Fibroblast of lung (primary cell): ENCODE results near the gene LGR4. TPM values are rescaled to one million over a fixed set of nuclear protein-coding genes. Genes with fewer than 3 reads are reported as not detected.

Source experiments
- DNase-seq, 2 donors: peaks; one replicate each; pipeline versions ENCODE4 v3.0.0 to v3.0.0-alpha.2; 2010; ENCODE audit warnings: low read depth in 2 of 2
- H2AFZ ChIP-seq: 2 replicates; pipeline ENCODE4 v1.5.1; 2012; ENCODE audit warnings: low read length, control low read depth, inconsistent platforms
- H3K27ac ChIP-seq: 2 replicates; pipeline ENCODE4 v1.5.1; 2011; ENCODE audit warnings: low read length, control low read depth; ENCODE audit not compliant: insufficient read depth
- H3K27me3 ChIP-seq: 2 replicates; pipeline ENCODE4 v1.5.1; 2011; ENCODE audit warnings: mild to moderate bottlenecking, low read length; ENCODE audit not compliant: control insufficient read depth, insufficient read depth
- H3K36me3 ChIP-seq: 2 replicates; pipeline ENCODE4 v1.5.1; 2011; ENCODE audit warnings: low read length; ENCODE audit not compliant: control insufficient read depth, insufficient read depth
- H3K4me1 ChIP-seq: 2 replicates; pipeline ENCODE4 v1.5.1; 2011; ENCODE audit warnings: low read length; ENCODE audit not compliant: control insufficient read depth, insufficient read depth; ENCODE audit errors: extremely low read depth
- H3K4me2 ChIP-seq: 2 replicates; pipeline ENCODE4 v1.5.1; 2011; ENCODE audit warnings: low read length, control low read depth; ENCODE audit not compliant: insufficient read depth; ENCODE audit errors: extremely low read depth
- H3K4me3 ChIP-seq, 4 experiments: fragments of 200-600 bp in 1 of 4; sonication (generic) in 1 of 4; replicated peaks in 1 of 4; 2 replicates each; pipeline ENCODE4 v1.5.1; 2011 to 2016; ENCODE audit warnings: low read length in 4 of 4, low read depth in 3 of 4, mild to moderate bottlenecking in 3 of 4, control low read depth in 2 of 4, inconsistent platforms in 1 of 4, mixed read lengths in 1 of 4; ENCODE audit not compliant: insufficient read depth in 1 of 4; ENCODE audit errors: control extremely low read depth in 1 of 4
- H3K79me2 ChIP-seq: 2 replicates; pipeline ENCODE4 v1.5.1; 2012; ENCODE audit warnings: mild to moderate bottlenecking, low read length, inconsistent platforms; ENCODE audit not compliant: control insufficient read depth, insufficient read depth
- H3K9ac ChIP-seq: 2 replicates; pipeline ENCODE4 v1.5.1; 2011; ENCODE audit warnings: mild to moderate bottlenecking, low read length, control low read depth; ENCODE audit not compliant: insufficient read depth
- H3K9me3 ChIP-seq: 2 replicates; pipeline ENCODE4 v1.5.1; 2012; ENCODE audit warnings: low read depth, low read length; ENCODE audit not compliant: control insufficient read depth, insufficient read depth
- H4K20me1 ChIP-seq: 2 replicates; pipeline ENCODE4 v1.5.1; 2011; ENCODE audit warnings: low read length; ENCODE audit not compliant: control insufficient read depth, insufficient read depth; ENCODE audit errors: extremely low read depth
- CTCF ChIP-seq, 2 donors: IDR thresholded peaks in 1 of 2; conservative IDR thresholded peaks in 1 of 2; 1 replicate in 1 of 2; 2 replicates in 1 of 2; pipeline ENCODE4 v1.5.1; 2011 to 2012; ENCODE audit warnings: low read length in 2 of 2, control low read depth in 1 of 2, inconsistent platforms in 1 of 2, low read depth in 1 of 2, mild to moderate bottlenecking in 1 of 2
- EZH2 ChIP-seq: IDR thresholded peaks from 2 replicates; pipeline ENCODE4 v1.5.1; 2012; ENCODE audit warnings: low read length, control low read depth, mild to moderate bottlenecking; ENCODE audit errors: missing control alignments
- polyA plus RNA-seq, 2 donors: library from polyadenylated mRNA; depleted of rRNA in 1 of 2; stranded (reverse) in 1 of 2; unstranded in 1 of 2; fragments of >200 nt; gene quantifications; 2 replicates each; pipeline ENCODE4 v1.2.1, GENCODE V29; 2011 to 2012; ENCODE audit warnings: missing spikeins in 1 of 2
- total RNA-seq: library from RNA; depleted of rRNA; stranded (reverse); fragments of >200 nt; gene quantifications from 2 replicates; pipeline ENCODE4 v1.2.1, GENCODE V29; 2014

The LGR4 gene
- total and polyA plus RNA-seq, 2 donors (not counting 1 experiment from before 2014, with no cell fraction given), result 6.4 to 8.8 TPM

GRCh38 chr11:27401833-27402316 is 70.7 kb downstream of the LGR4 start:
- Histone ChIP-seq H2AFZ (no peak overlapping the region), H3K4me3 (no peak overlapping the region), H4K20me1 (no peaks in the 10 kb centered on the region), H3K36me3 (no peaks in the 10 kb centered on the region), H3K9me3 (no peaks in the 10 kb centered on the region), H3K27ac (no peak overlapping the region), H3K4me2 (no peak overlapping the region), H3K9ac (no peak overlapping the region), H3K79me2 (no peaks in the 10 kb centered on the region), H3K27me3 (no peaks in the 10 kb centered on the region), H3K4me1 (no peaks in the 10 kb centered on the region)
- TF ChIP-seq EZH2 (no peak), CTCF (conservative IDR thresholded peaks at IDR 0.05 in 1 of 2, IDR thresholded peaks at IDR 0.05 in 1 of 2; ENCODE audit: low read depth in 1 of 2, low read length in 2 of 2) (no peak)
- DNase-seq, result no peak

DNA sequence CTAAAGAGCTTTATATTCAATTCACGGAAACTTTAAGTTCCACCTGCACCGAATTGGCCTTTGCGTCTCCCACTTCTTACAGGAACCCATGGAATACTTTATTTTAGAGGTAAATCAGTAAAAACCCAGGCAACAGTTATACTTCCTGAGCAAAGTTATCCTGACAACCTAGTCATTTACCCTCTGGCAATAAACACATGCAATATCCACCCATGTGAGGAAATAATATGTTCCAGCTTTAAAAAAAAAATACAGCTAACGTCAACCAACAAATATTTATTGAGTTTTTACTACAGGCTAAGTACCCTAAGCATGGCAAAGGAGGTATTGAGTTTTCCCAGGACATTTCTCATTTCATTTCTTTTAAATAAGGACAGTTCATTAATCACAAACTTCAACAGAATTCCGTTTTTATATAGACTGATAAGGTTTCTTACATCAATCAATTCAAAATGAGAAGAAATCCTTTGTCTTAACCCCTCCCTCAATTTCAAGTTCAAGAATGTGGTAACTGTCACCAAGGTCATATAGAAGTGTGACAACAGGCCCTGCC is 71.2 kb downstream of the LGR4 start:
- Histone ChIP-seq H3K9ac (no peak overlapping the region), H3K27ac (no peak overlapping the region), H3K9me3 (no peaks in the 10 kb centered on the region), H3K4me2 (no peak overlapping the region), H3K4me1 (no peaks in the 10 kb centered on the region), H3K27me3 (no peaks in the 10 kb centered on the region), H2AFZ (no peak overlapping the region), H4K20me1 (no peaks in the 10 kb centered on the region), H3K79me2 (no peaks in the 10 kb centered on the region), H3K4me3 (no peak overlapping the region), H3K36me3 (no peaks in the 10 kb centered on the region)
- TF ChIP-seq CTCF (conservative IDR thresholded peaks at IDR 0.05 in 1 of 2, IDR thresholded peaks at IDR 0.05 in 1 of 2; ENCODE audit: low read depth in 1 of 2, low read length in 2 of 2), result no peak
- TF ChIP-seq EZH2, result no peak
- no peak for DNase-seq

- H3K4me1 ChIP-seq, result no peaks in the 10 kb centered on the region
- H3K79me2 ChIP-seq, result no peaks in the 10 kb centered on the region
- H3K27ac ChIP-seq, result no peak overlapping the region
- no peak overlapping the region for H3K4me3 ChIP-seq
- H3K27me3 ChIP-seq, result no peaks in the 10 kb centered on the region
- no peaks in the 10 kb centered on the region for H3K36me3 ChIP-seq
- H3K9ac ChIP-seq, result no peak overlapping the region
- H3K9me3 ChIP-seq, result no peaks in the 10 kb centered on the region
- TF ChIP-seq CTCF (conservative IDR thresholded peaks at IDR 0.05 in 1 of 2, IDR thresholded peaks at IDR 0.05 in 1 of 2; ENCODE audit: low read depth in 1 of 2, low read length in 2 of 2) (no peak), EZH2 (no peak)
- DNase-seq, result no peak
- no peaks in the 10 kb centered on the region for H4K20me1 ChIP-seq
- no peak overlapping the region for H3K4me2 ChIP-seq
- H2AFZ ChIP-seq, result no peak overlapping the region
Measured at GRCh38 chr11:27398400-27398770, 74.2 kb downstream of the LGR4 start.
